HTR-8/SVneo (cell line): ENCODE measurements around the gene PLK3.
"Not testable (repeated sequence)": the region's sequence is repeated elsewhere in the genome, so short reads cannot be mapped to it uniquely, and the experiment has no call there.

ENCODE experiments used
- DNase-seq: peaks from one replicate; pipeline ENCODE4 v3.0.0; 2011; ENCODE audit warnings: low spot score, mixed read lengths; ENCODE audit not compliant: insufficient read length
- FAIRE-seq: peaks from 2 replicates; lab custom pipeline; 2011; peaks lifted over from hg19 to GRCh38; lab: Jason Lieb, UNC

The PLK3 gene

DNA sequence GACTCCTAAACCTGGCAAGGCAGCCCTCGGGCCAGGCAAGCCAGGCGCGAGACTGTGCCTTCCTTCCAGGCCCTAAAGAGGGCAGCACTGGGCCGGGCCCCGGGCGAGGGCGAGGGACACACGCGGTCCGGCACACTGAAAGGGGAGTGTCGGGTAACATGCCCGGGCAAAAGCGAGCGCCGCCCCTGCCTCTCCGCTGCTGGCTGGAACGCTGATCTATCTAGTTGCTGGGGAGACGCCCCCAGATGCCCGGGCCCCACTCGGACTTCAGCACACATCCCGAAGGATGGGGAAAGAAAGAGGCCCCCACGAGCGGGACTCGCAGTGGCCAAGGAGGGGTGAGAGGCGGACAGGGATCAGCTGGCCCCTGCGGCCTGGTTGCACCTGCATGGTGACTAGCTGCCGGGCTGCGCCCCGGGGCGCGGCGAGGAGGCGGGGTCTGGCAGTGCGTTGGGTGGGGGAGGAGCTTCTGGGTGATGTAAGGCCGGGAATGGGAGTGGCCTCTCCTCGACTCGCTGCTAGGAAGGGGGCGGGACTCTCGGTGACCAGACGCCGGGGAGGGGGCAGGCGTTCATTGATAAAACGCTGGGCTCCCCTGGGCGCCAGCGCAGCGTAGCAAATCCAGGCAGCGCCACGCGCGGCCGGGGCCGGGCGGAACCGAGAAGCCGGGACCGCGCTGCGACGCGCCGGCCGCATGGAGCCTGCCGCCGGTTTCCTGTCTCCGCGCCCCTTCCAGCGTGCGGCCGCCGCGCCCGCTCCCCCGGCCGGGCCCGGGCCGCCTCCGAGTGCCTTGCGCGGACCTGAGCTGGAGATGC is at the start of gene PLK3:
Gene PLK3, plus strand, starts transcription at position 608 of the 815 bp plus-strand sequence. Its CDS starts 87 bp downstream, at position 695.
- peak; percentile 82 for DNase-seq
- FAIRE-seq = peak; percentile 95

DNA sequence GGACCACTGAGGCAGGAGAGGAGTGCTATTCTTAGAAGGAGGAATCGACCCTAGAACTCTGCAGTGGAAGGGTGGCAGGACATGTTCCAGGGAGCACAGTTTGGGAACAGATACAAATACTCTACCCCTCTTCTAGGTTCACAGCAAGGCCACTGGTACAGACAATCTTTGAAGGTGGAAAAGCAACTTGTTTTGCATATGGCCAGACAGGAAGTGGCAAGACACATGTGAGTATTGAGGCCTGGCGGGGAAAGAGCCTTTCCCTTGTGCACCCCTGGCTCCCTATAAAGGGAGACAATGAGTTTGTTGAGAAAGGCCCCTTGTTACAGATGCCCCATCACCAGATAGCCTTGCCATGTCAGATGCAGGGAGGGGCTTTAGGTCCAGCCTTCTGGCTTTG is 42.8 kb upstream of the PLK3 start:
- DNase-seq (no peak), FAIRE-seq (no peak)

- no peak for DNase-seq
- FAIRE-seq = no peak
These were observed 41.1 kb upstream of the PLK3 start for GRCh38 chr1:44759077-44759476.

- no peak for FAIRE-seq
- DNase-seq = no peak
These were observed 39.3 kb upstream of the PLK3 start for GRCh38 chr1:44760876-44761275.

GRCh38 chr1:44766421-44766820 is 33.8 kb upstream of the PLK3 start:
- not testable (repeated sequence) for FAIRE-seq, DNase-seq

DNA sequence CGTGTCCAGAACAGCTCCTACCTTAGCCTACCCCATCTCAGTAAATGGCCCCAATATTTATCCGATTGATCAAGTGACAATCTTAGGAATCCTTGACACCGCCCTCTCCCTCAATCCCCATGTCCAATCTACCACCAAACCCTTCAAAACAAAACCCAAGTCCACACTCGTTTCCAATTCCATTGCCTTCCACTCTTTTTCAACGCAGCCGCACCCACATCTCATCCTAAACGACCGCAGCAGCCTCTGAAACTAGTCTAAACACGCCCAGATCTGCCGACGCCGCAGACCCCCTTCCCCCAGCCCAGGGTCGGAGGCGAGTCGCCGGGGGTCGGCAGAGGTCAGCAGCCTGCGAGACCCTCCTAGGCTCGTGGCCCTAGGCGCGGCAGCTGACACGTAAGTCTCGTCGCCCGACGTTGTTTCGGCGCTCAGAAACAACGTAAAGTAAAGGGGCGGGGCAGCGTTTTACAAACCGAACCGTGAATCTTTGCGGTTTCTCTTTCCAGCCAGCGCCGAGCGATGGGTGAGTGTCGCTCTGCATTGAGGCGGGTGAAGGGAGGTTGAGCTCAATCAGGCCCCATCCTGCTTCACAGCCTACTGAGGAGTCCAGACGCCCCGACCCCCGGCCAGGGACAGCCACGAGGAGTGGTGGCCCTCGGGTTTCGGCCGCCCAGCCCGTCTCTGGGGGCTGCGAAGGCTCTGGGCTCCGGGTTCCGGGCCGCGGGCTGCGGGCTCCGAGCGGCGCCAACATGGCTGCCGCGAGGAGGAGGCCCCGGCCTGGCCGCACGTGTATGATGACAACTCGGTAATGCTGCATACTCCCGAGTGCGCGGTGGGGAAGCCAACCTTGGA is 24.9 kb upstream of the PLK3 start, which contains the start of gene RPS8:
Gene RPS8, plus strand, starts transcription at position 463 of the 852 bp plus-strand sequence. Its CDS starts 57 bp downstream, at position 520.
- DNase-seq (peak; percentile 67), FAIRE-seq (no peak)

- DNase-seq (no peak), FAIRE-seq (no peak)
These were observed 24.0 kb upstream of the PLK3 start for GRCh38 chr1:44775930-44776729.

- DNase-seq (no peak), FAIRE-seq (no peak)
These were observed 23.5 kb upstream of the PLK3 start for GRCh38 chr1:44776730-44777068.

DNA sequence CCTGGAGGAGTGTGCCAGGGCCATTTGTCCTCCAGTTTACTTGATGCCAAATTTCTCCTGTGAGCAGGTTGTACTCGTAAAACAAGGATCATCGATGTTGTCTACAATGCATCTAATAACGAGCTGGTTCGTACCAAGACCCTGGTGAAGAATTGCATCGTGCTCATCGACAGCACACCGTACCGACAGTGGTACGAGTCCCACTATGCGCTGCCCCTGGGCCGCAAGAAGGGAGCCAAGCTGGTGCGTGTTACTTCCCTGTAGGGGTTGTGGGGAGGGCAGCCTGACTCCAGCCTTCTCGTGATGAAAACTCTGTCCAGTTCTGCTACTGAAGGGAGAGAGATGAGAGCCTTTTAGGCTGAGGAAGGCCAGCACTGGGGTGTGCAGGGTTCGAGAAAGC is 22.6 kb upstream of the PLK3 start:
- DNase-seq (no peak), FAIRE-seq (no peak)

DNA sequence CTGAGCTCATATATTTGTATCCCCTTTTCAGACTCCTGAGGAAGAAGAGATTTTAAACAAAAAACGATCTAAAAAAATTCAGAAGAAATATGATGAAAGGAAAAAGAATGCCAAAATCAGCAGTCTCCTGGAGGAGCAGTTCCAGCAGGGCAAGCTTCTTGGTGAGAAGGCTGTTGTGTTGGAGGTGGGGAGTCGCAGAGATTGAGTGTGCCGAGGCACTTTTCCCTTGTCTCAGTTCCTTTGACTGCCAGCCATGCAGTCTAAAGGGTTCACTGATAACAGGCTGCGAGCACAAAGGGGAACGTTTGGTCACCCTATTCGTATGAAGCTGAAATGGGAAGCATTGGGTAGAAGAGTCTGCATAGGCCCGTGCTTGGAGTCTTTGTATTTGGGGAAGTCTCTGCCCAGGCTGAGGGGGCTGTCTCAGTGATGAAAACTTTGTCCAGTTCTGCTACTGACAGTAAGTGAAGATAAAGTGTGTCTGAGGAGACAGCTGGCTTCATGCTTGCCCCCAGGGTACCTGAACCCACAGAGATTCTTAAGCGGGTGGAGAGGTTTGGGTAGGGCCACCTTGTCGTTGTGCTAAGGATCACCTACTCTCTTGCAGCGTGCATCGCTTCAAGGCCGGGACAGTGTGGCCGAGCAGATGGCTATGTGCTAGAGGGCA is 22.1 kb upstream of the PLK3 start:
- FAIRE-seq (no peak), DNase-seq (no peak)

DNA sequence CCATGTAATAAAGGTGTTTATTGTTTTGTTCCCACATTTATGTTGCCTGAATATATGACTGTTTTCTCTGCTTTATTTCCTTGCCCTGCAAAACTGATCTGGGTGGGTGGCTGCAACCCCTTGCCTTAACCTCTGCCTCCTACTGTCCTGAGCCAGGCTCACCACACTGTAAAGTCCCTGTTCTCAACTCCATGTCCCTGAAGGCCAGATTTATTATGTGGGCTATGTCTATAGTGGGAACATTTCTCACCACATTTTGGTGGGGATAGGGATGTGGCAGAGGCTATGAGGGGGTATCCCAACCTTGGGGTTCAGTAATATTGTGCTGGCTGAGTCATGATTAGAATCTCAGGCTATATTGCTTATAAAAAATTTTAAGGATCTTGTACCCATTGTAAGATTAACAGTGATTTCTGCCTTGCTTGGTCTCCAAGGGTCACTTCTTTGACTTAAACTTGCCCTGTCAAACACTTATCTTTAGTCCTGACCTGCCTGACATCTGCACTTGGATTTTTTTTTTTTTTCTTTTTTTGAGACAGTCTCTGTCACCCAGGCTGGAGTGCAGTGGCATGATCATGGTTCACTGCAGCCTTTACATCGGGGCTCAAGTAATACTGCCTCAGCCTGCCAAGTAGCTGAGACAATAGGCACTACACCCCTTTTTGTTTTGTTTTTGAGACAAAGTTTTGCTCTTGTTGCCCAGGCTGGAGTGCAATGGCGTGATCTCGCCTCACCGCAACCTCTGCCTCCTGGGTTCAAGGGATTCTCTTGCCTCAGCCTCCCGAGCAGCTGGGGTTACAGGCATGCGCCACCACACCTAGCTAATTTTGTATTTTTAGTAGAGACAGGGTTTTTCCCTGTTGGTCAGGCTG is 21.2 kb upstream of the PLK3 start:
- no peak for DNase-seq
- no peak for FAIRE-seq

- no peak for DNase-seq
- FAIRE-seq = no peak
These were observed 19.5 kb upstream of the PLK3 start for GRCh38 chr1:44780583-44781121.

- no peak for FAIRE-seq
- no peak for DNase-seq
These were observed 16.5 kb upstream of the PLK3 start for GRCh38 chr1:44783697-44784093.

DNA sequence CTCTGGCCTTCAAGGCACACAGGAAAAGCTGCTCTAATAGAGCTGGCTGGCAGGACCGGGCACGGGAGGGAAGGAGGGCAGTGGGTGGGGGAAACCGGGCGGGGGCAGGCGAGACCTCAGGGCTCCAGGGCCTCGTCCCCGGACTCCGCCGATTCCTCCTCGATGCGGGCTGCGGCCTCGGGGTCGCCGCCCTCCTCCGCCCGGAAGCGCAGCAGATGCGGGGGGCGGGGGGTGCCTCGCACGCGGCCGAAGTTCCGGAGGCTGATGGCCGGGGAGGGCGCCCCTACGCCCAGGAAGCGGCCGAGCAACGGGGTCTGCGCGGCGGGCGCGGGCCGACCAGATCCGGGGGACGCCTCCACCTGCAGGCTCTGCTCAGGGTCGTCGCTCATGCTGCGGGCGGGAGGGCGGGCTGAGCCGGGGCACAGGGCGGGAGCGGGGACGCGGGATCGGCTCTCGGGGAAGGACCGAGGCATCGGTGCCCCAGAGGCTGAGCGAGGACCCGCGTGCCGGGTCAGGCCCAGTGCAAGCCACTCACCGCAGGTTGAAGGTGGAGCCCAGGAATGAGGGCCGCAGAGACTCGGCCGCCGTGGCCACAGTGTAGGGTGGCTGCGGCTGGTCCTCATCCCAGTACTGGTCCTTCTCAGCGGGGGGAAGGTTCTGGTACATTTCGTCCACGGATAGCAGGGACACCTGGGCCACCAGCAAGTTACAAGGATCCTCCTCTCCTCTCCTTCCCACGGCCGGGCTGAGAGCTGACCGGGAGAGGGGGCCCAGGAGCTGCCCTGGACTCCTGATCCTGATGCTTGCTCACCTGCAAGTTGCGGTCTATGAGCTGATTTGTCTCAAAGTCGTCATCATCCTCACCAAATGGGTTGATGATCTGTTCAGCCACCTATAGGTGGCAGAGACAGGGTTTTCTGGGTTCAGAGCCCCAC is 15.8 kb upstream of the PLK3 start:
- FAIRE-seq (no peak), DNase-seq (no peak)

DNA sequence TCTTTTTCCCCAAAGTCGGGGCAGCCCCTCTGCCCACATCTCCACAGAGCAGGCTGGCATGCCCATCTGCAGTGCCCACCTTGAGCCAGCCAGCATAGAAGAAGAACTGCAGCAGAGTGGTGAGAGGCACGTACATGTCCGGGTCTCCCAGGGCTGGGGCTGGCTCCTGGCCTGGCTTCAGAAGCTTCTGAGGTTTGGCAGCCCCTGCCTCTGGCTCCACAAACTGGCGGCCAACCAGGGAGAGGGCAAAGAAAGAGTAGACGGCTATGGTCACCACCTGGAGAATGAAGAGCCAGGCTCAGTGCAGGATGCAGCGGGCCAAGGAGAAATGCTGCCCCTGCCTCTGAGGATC is 15.2 kb upstream of the PLK3 start:
- FAIRE-seq (no peak), DNase-seq (no peak)

GRCh38 chr1:44785501-44786137 is 14.6 kb upstream of the PLK3 start:
- FAIRE-seq (no peak), DNase-seq (no peak)

GRCh38 chr1:44786138-44786840 is 13.9 kb upstream of the PLK3 start:
- DNase-seq = no peak
- no peak for FAIRE-seq
